ENCODE results near the gene MPPED1. TPM values are rescaled to one million over a fixed set of nuclear protein-coding genes. Genes with fewer than 3 reads are reported as not detected.

Gene MPPED1
- total RNA-seq, 1 donor from 2014 or later = not detected

GRCh38 chr22:43424201-43424600 lies 12.4 kb downstream of the MPPED1 start:
- intact Hi-C loops (cut with micrococcal nuclease) = no loop called here

GRCh38 chr22:43424666-43425630 lies 13.1 kb downstream of the MPPED1 start:
- intact Hi-C loops (cut with micrococcal nuclease) = no loop called here
- DNase-seq = no peak
- no peak overlapping the region for H3K27ac Mint-ChIP-seq
- H3K9me3 Mint-ChIP-seq = no peaks in the 10 kb centered on the region
- H3K27me3 Mint-ChIP-seq = no peaks in the 10 kb centered on the region
- no peaks in the 10 kb centered on the region for H3K36me3 Mint-ChIP-seq (ENCODE audit: low read depth)
- H3K4me3 Mint-ChIP-seq = no peak overlapping the region
- H3K4me1 Mint-ChIP-seq = no peaks in the 10 kb centered on the region

More at GRCh38 chr22:43424201-43424600, 12.4 kb downstream of the MPPED1 start:
- Mint-ChIP-seq H3K36me3 (ENCODE audit: low read depth) (no peaks in the 10 kb centered on the region), H3K9me3 (no peaks in the 10 kb centered on the region), H3K27ac (no peak overlapping the region), H3K4me3 (no peak overlapping the region), H3K27me3 (no peaks in the 10 kb centered on the region), H3K4me1 (no peaks in the 10 kb centered on the region)
- no peak for DNase-seq

- intact Hi-C loops (cut with micrococcal nuclease) = no loop called here
- H3K27me3 Mint-ChIP-seq = peaks cover under 1% of the 10 kb centered on the region
- no peak overlapping the region for H3K27ac Mint-ChIP-seq
- H3K36me3 Mint-ChIP-seq (ENCODE audit: low read depth) = no peaks in the 10 kb centered on the region
- no peaks in the 10 kb centered on the region for H3K4me1 Mint-ChIP-seq
- no peak for DNase-seq
- H3K4me3 Mint-ChIP-seq = no peak overlapping the region
- H3K9me3 Mint-ChIP-seq = no peaks in the 10 kb centered on the region
Observed at GRCh38 chr22:43425976-43426785, 14.4 kb downstream of the MPPED1 start.

GRCh38 chr22:43426816-43427215 lies 15.0 kb downstream of the MPPED1 start:
- H3K4me1 Mint-ChIP-seq = no peaks in the 10 kb centered on the region
- no peak overlapping the region for H3K4me3 Mint-ChIP-seq
- no peaks in the 10 kb centered on the region for H3K9me3 Mint-ChIP-seq
- H3K27me3 Mint-ChIP-seq = peaks cover 6% of the 10 kb centered on the region
- no peaks in the 10 kb centered on the region for H3K36me3 Mint-ChIP-seq (ENCODE audit: low read depth)
- DNase-seq = no peak
- intact Hi-C loops (cut with micrococcal nuclease) = no loop called here
- no peak overlapping the region for H3K27ac Mint-ChIP-seq

GRCh38 chr22:43427296-43428004 lies 15.6 kb downstream of the MPPED1 start:
- Mint-ChIP-seq H3K9me3 (no peaks in the 10 kb centered on the region), H3K4me3 (no peak overlapping the region), H3K36me3 (ENCODE audit: low read depth) (no peaks in the 10 kb centered on the region), H3K27me3 (peaks cover 6% of the 10 kb centered on the region), H3K27ac (no peak overlapping the region), H3K4me1 (no peaks in the 10 kb centered on the region)
- intact Hi-C loops (cut with micrococcal nuclease) = no loop called here
- no peak for DNase-seq

- DNase-seq = no peak
- Mint-ChIP-seq H3K27me3 (peaks cover 6% of the 10 kb centered on the region), H3K4me1 (no peaks in the 10 kb centered on the region), H3K27ac (no peak overlapping the region), H3K4me3 (no peak overlapping the region), H3K9me3 (no peaks in the 10 kb centered on the region), H3K36me3 (ENCODE audit: low read depth) (no peaks in the 10 kb centered on the region)
- intact Hi-C loops (cut with micrococcal nuclease) = no loop called here
Observed at GRCh38 chr22:43428005-43428485, 16.2 kb downstream of the MPPED1 start.

GRCh38 chr22:43428521-43428920 lies 16.7 kb downstream of the MPPED1 start:
- no peak for DNase-seq
- no peaks in the 10 kb centered on the region for H3K36me3 Mint-ChIP-seq (ENCODE audit: low read depth)
- H3K4me3 Mint-ChIP-seq = no peak overlapping the region
- no peak overlapping the region for H3K27ac Mint-ChIP-seq
- intact Hi-C loops (cut with micrococcal nuclease) = no loop called here
- no peaks in the 10 kb centered on the region for H3K9me3 Mint-ChIP-seq
- no peaks in the 10 kb centered on the region for H3K4me1 Mint-ChIP-seq
- peaks cover 6% of the 10 kb centered on the region for H3K27me3 Mint-ChIP-seq

- intact Hi-C loops (cut with micrococcal nuclease) = no loop called here
- Mint-ChIP-seq H3K9me3 (no peaks in the 10 kb centered on the region), H3K36me3 (ENCODE audit: low read depth) (no peaks in the 10 kb centered on the region), H3K4me1 (no peaks in the 10 kb centered on the region), H3K27me3 (peaks cover 6% of the 10 kb centered on the region), H3K4me3 (no peak overlapping the region), H3K27ac (no peak overlapping the region)
- no peak for DNase-seq
Observed at GRCh38 chr22:43429426-43429825, 17.6 kb downstream of the MPPED1 start.

- no peak for DNase-seq
Observed at GRCh38 chr22:43431808-43432554, 20.2 kb downstream of the MPPED1 start.

GRCh38 chr22:43432883-43433415 lies 21.1 kb downstream of the MPPED1 start:
- H3K4me1 Mint-ChIP-seq = no peaks in the 10 kb centered on the region
- intact Hi-C loops (cut with micrococcal nuclease) = no loop called here
- H3K27me3 Mint-ChIP-seq = peaks cover 6% of the 10 kb centered on the region
- no peak for DNase-seq
- H3K36me3 Mint-ChIP-seq (ENCODE audit: low read depth) = no peaks in the 10 kb centered on the region
- no peaks in the 10 kb centered on the region for H3K9me3 Mint-ChIP-seq
- H3K27ac Mint-ChIP-seq = no peak overlapping the region
- H3K4me3 Mint-ChIP-seq = no peak overlapping the region

More at GRCh38 chr22:43431808-43432554, 20.2 kb downstream of the MPPED1 start:
- Mint-ChIP-seq H3K4me1 (no peaks in the 10 kb centered on the region), H3K36me3 (ENCODE audit: low read depth) (no peaks in the 10 kb centered on the region), H3K9me3 (no peaks in the 10 kb centered on the region), H3K27me3 (peaks cover 6% of the 10 kb centered on the region), H3K4me3 (no peak overlapping the region), H3K27ac (no peak overlapping the region)
- intact Hi-C loops (cut with micrococcal nuclease) = no loop called here

- DNase-seq = no peak
- intact Hi-C loops (cut with micrococcal nuclease) = no loop called here
- Mint-ChIP-seq H3K27me3 (peaks cover 6% of the 10 kb centered on the region), H3K9me3 (no peaks in the 10 kb centered on the region), H3K27ac (no peak overlapping the region), H3K4me1 (no peaks in the 10 kb centered on the region), H3K36me3 (ENCODE audit: low read depth) (no peaks in the 10 kb centered on the region), H3K4me3 (no peak overlapping the region)
Observed at GRCh38 chr22:43433451-43434274, 21.8 kb downstream of the MPPED1 start.

GRCh38 chr22:43434275-43434927 lies 22.6 kb downstream of the MPPED1 start:
- Mint-ChIP-seq H3K36me3 (ENCODE audit: low read depth) (no peaks in the 10 kb centered on the region), H3K9me3 (no peaks in the 10 kb centered on the region), H3K27me3 (peaks cover 6% of the 10 kb centered on the region), H3K4me1 (no peaks in the 10 kb centered on the region), H3K27ac (no peak overlapping the region), H3K4me3 (no peak overlapping the region)
- no peak for DNase-seq
- intact Hi-C loops (cut with micrococcal nuclease) = no loop called here

All from activated CD4-positive, alpha-beta T cell treated with anti-CD3 and anti-CD28 coated beads, Interleukin-2, amount 10 ng/mL, durations not matched to agents 24 days and 14 days (primary cell).